Endodermal cell (in vitro differentiated cells): ENCODE results near the gene NDUFB7. TPM values are rescaled to one million over a fixed set of nuclear protein-coding genes. Genes with fewer than 3 reads are reported as not detected.

Experiments used
- DNase-seq: peaks from one replicate; pipeline ENCODE4 v3.0.0-alpha.2; 2017
- H3K27ac ChIP-seq: 2 replicates; pipeline ENCODE4 v1.5.1; 2013; ENCODE audit warnings: mild to moderate bottlenecking, low read depth, low read length, moderate library complexity
- H3K27me3 ChIP-seq: 2 replicates; pipeline ENCODE4 v1.6.1; 2013; ENCODE audit warnings: mild to moderate bottlenecking, low read length, moderate library complexity; ENCODE audit not compliant: insufficient read depth, control insufficient read depth, poor library complexity, severe bottlenecking
- H3K36me3 ChIP-seq: 2 replicates; pipeline ENCODE4 v1.7.0; 2013; ENCODE audit warnings: mild to moderate bottlenecking, low read length, moderate library complexity; ENCODE audit not compliant: control insufficient read depth, insufficient read depth
- H3K4me1 ChIP-seq: one replicate; pipeline ENCODE4 v1.7.0; 2013; ENCODE audit warnings: low read length; ENCODE audit not compliant: control insufficient read depth, insufficient read depth
- H3K4me3 ChIP-seq: 2 replicates; pipeline ENCODE4 v1.5.1; 2013; ENCODE audit warnings: mild to moderate bottlenecking, low read length, moderate library complexity
- H3K9ac ChIP-seq: 2 replicates; pipeline ENCODE4 v1.6.1; 2013; ENCODE audit warnings: mild to moderate bottlenecking, low read length, moderate library complexity; ENCODE audit not compliant: poor library complexity, severe bottlenecking; ENCODE audit errors: extremely low read depth
- H3K9me3 ChIP-seq: 2 replicates; pipeline ENCODE4 v1.6.1; 2013; ENCODE audit warnings: mild to moderate bottlenecking, low read length, moderate library complexity; ENCODE audit not compliant: control insufficient read depth
- H3K27ac Mint-ChIP-seq: 2 replicates; pipeline ENCODE4 v1.8.0; 2020; ENCODE audit warnings: mixed read lengths
- H3K27me3 Mint-ChIP-seq: 2 replicates; pipeline ENCODE4 v1.8.0; 2021; ENCODE audit warnings: mild to moderate bottlenecking, mixed read lengths; ENCODE audit not compliant: insufficient read depth
- H3K36me3 Mint-ChIP-seq: 2 replicates; pipeline ENCODE4 v1.8.0; 2020; ENCODE audit warnings: low read depth, mixed read lengths
- H3K4me1 Mint-ChIP-seq: 2 replicates; pipeline ENCODE4 v1.8.0; 2020; ENCODE audit warnings: mixed read lengths
- H3K4me3 Mint-ChIP-seq: 2 replicates; pipeline ENCODE4 v1.8.0; 2020; ENCODE audit warnings: mild to moderate bottlenecking, moderate library complexity, mixed read lengths
- H3K9me3 Mint-ChIP-seq: 2 replicates; pipeline ENCODE4 v1.8.0; 2020; ENCODE audit warnings: mild to moderate bottlenecking, mixed read lengths
- CTCF ChIP-seq: fragments of 200-600 bp; sonication (generic); conservative IDR thresholded peaks from 2 replicates; pipeline ENCODE4 v1.5.0; 2021; ENCODE audit warnings: antibody characterized with exemption, mild to moderate bottlenecking
- WGBS, 2 experiments: methylation state at CpG; one replicate each; pipeline versions ENCODE4 v1.1.5 to v1.1.7; 2013; ENCODE audit warnings: missing lambda C conversion rate in 2 of 2, mixed read lengths in 1 of 2; ENCODE audit not compliant: insufficient coverage in 1 of 2, insufficient read length in 1 of 2; 5-methylcytosine and 5-hydroxymethylcytosine counted together
- total RNA-seq, 2 donors: library from RNA; stranded (reverse); fragmentation: NEBNext Ultra II Directional in 1 of 2; extraction: Animal tissue kit (Norgen Biotek cat#: 25700) in 1 of 2; gene quantifications; 2 replicates in 1 of 2; 3 replicates in 1 of 2; pipeline ENCODE4 v1.2.1, GENCODE V29; 2021

NDUFB7 gene
- total RNA-seq, 2 donors from 2014 or later, result 127 to 141 TPM

- Mint-ChIP-seq H3K36me3 (peaks cover 17% of the 10 kb centered on the region), H3K27me3 (no peaks in the 10 kb centered on the region), H3K27ac (no peak overlapping the region), H3K9me3 (no peaks in the 10 kb centered on the region), H3K4me1 (peaks cover 2% of the 10 kb centered on the region), H3K4me3 (no peak overlapping the region)
- no peak for TF ChIP-seq CTCF
- Histone ChIP-seq H3K9me3 (no peaks in the 10 kb centered on the region), H3K9ac (no peak overlapping the region), H3K36me3 (peaks cover 5% of the 10 kb centered on the region), H3K27ac (no peak overlapping the region), H3K27me3 (no peaks in the 10 kb centered on the region), H3K4me3 (no peak overlapping the region), H3K4me1 (no peaks in the 10 kb centered on the region)
- 90% methylated on average over 7 to 15 of the region's 15 CpGs for WGBS, 2 experiments
- no peak for DNase-seq
Observed at GRCh38 chr19:14550201-14550754, 21.6 kb downstream of the NDUFB7 start.

- no peak overlapping the region for H3K4me3 ChIP-seq
- 90 to 91% methylated on average over 3 to 9 of the region's 9 CpGs for WGBS, 2 experiments
- no peaks in the 10 kb centered on the region for H3K27me3 Mint-ChIP-seq
Observed at GRCh38 chr19:14545716-14546082, 26.2 kb downstream of the NDUFB7 start.

GRCh38 chr19:14544977-14545715, 26.7 kb downstream of the NDUFB7 start:
- Histone ChIP-seq H3K27ac (no peak overlapping the region), H3K36me3 (peaks cover 5% of the 10 kb centered on the region), H3K27me3 (no peaks in the 10 kb centered on the region), H3K9ac (no peak overlapping the region), H3K4me1 (peaks cover 4% of the 10 kb centered on the region), H3K9me3 (no peaks in the 10 kb centered on the region), H3K4me3 (no peak overlapping the region)
- H3K27me3 Mint-ChIP-seq, result no peaks in the 10 kb centered on the region
- H3K9me3 Mint-ChIP-seq, result no peaks in the 10 kb centered on the region
- DNase-seq, result no peak
- 96 to 99% methylated on average over 14 to 21 of the region's 21 CpGs for WGBS, 2 experiments
- no peak for TF ChIP-seq CTCF
- peaks cover 14% of the 10 kb centered on the region for H3K36me3 Mint-ChIP-seq
- peak overlapping the region; percentile 8 for H3K27ac Mint-ChIP-seq
- H3K4me1 Mint-ChIP-seq, result peaks cover 17% of the 10 kb centered on the region
- no peak overlapping the region for H3K4me3 Mint-ChIP-seq

More at GRCh38 chr19:14545716-14546082, 26.2 kb downstream of the NDUFB7 start:
- Histone ChIP-seq H3K27me3 (no peaks in the 10 kb centered on the region), H3K9ac (no peak overlapping the region), H3K27ac (no peak overlapping the region), H3K4me1 (peaks cover 4% of the 10 kb centered on the region), H3K36me3 (peaks cover 5% of the 10 kb centered on the region), H3K9me3 (no peaks in the 10 kb centered on the region)
- no peak overlapping the region for H3K4me3 Mint-ChIP-seq
- no peak for TF ChIP-seq CTCF
- no peaks in the 10 kb centered on the region for H3K9me3 Mint-ChIP-seq
- DNase-seq, result no peak
- peaks cover 14% of the 10 kb centered on the region for H3K36me3 Mint-ChIP-seq
- no peak overlapping the region for H3K27ac Mint-ChIP-seq
- H3K4me1 Mint-ChIP-seq, result peaks cover 17% of the 10 kb centered on the region
